HG02870 (cell line): Measurements from ENCODE around the gene MVK.

Experiments
- ATAC-seq: cut with Tn5 transposase; IDR thresholded peaks from one replicate; pipeline ENCODE4 v1.9.1; 2021; ENCODE audit warnings: mild to moderate bottlenecking, moderate library complexity; ENCODE audit not compliant: unreplicated experiment

Gene MVK

GRCh38 chr12:109563291-109564284, 10.0 kb upstream of the MVK start:
- no peak for ATAC-seq

GRCh38 chr12:109566424-109566823, 7.2 kb upstream of the MVK start:
- no peak for ATAC-seq

- ATAC-seq, result no peak
These were observed 6.3 kb upstream of the MVK start for GRCh38 chr12:109567296-109567695.

DNA sequence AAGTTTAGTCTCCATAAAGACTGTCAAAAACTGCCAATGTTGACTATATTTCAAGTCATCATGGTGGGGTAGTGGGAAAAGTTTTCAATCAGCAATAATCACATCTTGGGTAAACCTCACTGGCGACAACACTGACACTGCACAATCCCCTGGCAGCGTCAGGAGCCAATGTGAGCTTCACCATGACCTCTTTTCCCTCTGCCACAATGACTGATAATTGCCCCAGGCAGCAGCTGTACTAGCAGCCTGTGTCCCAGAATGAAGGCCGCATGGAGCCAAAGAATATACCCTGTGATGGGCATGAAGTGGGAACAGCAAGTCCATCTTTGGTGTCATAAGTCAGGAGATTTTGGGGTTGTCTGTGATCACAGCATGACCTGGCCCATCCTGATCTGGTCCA, 5.6 kb upstream of the MVK start:
- no peak for ATAC-seq

- no peak for ATAC-seq
These were observed 5.1 kb upstream of the MVK start for GRCh38 chr12:109568486-109568885.

DNA sequence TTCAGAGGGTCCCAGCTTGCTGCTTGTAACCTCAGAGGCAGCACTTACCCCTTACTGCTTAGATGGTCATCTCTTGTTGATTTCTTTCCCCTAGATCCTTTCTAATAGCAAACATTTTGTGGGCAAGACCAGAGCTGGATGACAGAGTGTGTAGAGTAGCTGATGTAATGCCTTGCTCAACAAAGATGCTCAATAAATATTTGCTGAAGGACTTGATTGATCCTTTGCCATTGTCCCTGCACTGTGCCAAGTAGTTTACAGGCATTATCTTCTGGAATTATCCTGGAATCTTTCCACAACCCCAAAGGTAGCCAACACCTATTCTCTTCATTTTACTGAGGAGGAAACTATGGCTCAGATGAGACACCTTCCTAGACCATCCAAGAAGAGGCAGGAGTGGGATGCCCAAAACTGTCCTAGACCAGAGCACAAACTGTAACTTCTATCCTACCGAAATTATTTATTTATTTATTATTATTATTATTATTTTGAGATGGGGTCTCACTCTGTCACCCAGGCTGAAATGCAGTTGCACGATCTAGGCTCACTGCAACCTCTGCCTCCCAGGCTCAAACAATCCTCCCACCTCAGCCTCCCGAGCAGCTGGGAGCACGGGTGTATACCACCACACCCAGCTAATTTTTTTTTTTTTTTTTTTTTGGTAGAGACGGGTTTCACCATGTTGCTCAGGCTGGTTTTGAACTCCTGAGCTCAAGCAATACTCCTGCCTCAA, 1.7 kb upstream of the MVK start:
- no peak for ATAC-seq

GRCh38 chr12:109572506-109572845, 1.1 kb upstream of the MVK start:
- no peak for ATAC-seq

DNA sequence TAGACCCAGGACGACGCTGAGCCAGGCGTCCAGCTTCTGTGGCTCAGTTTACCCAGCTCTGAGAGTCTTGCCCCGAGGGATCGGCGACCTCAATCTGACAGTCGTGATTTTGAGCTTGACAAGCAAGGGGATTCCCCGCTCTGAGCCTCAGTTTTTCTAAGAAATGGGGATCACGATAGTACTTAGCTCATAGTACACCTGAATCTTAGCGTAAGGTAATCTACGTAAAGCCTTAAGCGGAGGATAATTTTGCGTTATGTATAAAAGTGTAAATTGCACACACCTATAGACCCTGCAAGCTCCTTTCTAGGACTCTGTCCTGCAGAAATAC, 285 bp downstream of the MVK start:
- peak; percentile 7 for ATAC-seq

- no peak for ATAC-seq
These were observed 2.1 kb downstream of the MVK start for GRCh38 chr12:109575683-109576082.

GRCh38 chr12:109577311-109577710, 3.7 kb downstream of the MVK start:
- no peak for ATAC-seq

GRCh38 chr12:109578330-109578927, 4.8 kb downstream of the MVK start:
- ATAC-seq, result no peak

DNA sequence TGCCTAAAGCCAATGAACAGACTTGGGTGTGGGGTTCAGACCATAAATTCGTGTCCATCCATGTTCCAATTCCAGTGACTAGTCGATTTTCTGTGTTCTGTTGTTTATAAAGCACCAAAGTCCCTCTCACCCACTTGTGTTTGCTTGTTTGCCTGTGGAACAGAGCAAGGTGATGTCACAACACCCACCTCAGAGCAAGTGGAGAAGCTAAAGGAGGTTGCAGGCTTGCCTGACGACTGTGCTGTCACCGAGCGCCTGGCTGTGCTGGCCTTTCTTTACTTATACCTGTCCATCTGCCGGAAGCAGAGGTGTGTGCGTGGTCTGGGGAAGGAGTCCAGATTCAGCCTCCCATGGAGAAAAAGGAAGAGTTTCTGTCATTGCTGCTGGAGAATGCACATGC, 6.0 kb downstream of the MVK start:
- no peak for ATAC-seq

- ATAC-seq, result no peak
These were observed 6.7 kb downstream of the MVK start for GRCh38 chr12:109580272-109580671.

GRCh38 chr12:109580684-109581333, 7.2 kb downstream of the MVK start:
- no peak for ATAC-seq

DNA sequence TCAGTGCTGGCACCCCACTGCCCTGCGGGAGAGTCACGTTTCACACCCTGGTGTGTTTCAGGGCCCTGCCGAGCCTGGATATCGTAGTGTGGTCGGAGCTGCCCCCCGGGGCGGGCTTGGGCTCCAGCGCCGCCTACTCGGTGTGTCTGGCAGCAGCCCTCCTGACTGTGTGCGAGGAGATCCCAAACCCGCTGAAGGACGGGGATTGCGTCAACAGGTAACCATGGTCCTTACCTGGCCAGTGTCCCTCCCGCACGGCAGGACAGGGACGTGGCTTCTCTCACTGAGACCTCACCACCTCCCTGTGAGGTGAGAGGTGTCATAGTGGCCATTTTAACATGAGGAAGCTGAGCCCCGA, 7.7 kb downstream of the MVK start:
- no peak for ATAC-seq

DNA sequence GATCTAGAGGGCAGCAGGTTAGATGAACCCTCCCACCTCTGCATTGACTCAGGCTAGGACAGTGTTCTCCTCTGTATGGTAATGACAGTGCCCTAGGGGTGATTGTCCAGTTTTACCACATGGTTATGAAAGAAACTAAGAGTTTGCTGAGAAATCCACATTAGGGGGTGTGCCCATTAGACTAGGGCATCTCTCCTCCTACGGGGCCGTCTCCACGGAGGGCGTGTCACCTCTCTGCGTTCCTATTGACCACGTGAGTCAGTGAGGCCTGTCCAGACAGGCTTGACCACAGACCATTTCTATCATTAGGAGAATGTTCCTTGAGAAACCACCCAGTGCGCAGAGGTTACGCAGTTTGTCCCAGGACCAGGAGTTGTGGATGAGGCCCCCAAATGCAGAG, 8.3 kb downstream of the MVK start:
- ATAC-seq, result no peak

DNA sequence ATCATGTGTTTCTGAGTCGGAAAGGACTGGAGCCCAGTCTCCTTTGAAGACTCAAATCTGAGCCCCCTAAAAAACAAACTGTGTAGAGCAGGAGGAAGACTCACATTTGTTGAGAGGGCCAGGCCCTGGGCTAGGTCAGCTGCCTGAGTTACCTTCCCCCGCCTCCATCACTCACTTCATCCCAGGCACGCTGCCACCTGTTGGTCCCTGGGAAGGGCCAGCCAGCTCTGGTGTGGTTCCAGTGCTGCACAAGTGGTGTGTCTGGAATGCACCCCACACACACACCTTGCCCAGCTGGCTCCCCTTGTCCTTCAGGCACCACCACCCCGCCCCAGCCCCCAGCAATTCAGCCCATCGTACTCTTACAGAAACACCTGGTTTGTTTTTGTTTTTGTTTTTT, 9.0 kb downstream of the MVK start:
- no peak for ATAC-seq

DNA sequence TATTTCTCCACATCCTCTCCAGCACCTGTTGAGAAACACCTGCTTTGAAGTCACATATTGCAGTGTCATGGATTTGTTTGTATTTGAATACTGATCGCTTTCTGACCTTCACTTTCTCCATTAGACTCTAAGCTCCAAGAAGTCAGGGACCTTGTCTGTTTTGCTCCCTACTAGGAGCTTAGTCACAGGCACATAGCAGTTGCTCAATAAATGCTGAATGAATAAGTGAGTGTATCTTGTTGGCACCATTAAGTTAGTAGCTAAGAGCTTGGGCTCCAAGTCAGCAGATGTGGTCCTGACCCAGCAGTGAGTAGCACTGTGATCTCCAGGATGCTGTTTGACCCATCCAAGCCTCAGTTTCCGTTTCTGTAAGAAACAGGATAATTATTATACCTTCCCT, 10.1 kb downstream of the MVK start:
- ATAC-seq, result no peak

- ATAC-seq, result no peak
These were observed 13.0 kb downstream of the MVK start for GRCh38 chr12:109586385-109587296.

DNA sequence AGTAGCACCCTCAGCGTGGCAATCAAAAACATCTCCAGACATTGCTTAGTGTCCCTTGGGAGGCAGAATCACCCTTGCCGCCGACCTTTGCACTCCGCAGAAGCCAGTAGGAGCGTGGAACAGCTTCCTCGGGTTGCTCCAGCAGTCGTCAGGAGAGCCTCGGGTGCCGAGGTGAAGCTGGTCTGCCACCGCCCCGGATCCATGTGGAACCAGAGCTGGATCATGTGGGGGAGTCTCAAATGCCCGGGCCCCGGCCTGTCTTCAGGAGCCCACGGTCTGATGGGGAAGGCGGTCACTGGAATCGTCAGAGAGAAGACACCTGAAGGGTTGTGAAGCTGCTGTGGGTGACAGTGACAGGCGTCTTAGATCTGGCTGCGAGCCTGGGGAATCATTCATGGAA, 14.3 kb downstream of the MVK start:
- no peak for ATAC-seq
